Sigmoid colon (tissue), 4 donors: ENCODE results near the gene ECM1.

Source experiments
- CTCF ChIP-seq, 4 experiments: fragments of 450-650 bp in 3 of 4; fragments of 200-600 bp in 1 of 4; IDR thresholded peaks; one replicate each; pipeline ENCODE4 v1.5.1; 2016 to 2019; ENCODE audit warnings: antibody characterized with exemption in 4 of 4, mild to moderate bottlenecking in 3 of 4, moderate library complexity in 2 of 4
- POLR2AphosphoS5 ChIP-seq, 4 donors: sonication (generic); formaldehyde crosslinking; IDR thresholded peaks; one replicate each; pipeline ENCODE4 v1.6.1; 2017; ENCODE audit warnings: antibody characterized with exemption in 4 of 4

- no peak for TF ChIP-seq POLR2AphosphoS5 (IDR thresholded peaks at IDR 0.05)
- no peak for TF ChIP-seq CTCF (IDR thresholded peaks at IDR 0.05)
These were observed 8.2 kb downstream of the ECM1 start for GRCh38 chr1:150516050-150516591.
